GM12878 (cell line): ENCODE measurements around the gene SIK3. TPM values are rescaled to one million over a fixed set of nuclear protein-coding genes. Genes with fewer than 3 reads are reported as not detected.

ENCODE experiments used
- ATAC-seq: fragments of 200-7000 bp; cut with Tn5 transposase; 3 replicates; pipeline ENCODE4 v1.9.1; 2020; ENCODE audit warnings: mild to moderate bottlenecking, moderate library complexity
- BruUV-seq: library from RNA; stranded (reverse); fragments of 400-500 nt; replicated peaks from 2 replicates; lab custom pipeline; 2021; lab: Mats Ljungman, UMichigan
- CTCF ChIA-PET: fragments of 300-600 bp; sonication (Branson Sonifier 250); formaldehyde crosslinking; extraction: SDS; loops from one replicate; lab custom pipeline; 2021; ENCODE audit warnings: inconsistent platforms; lab: Yijun Ruan, JAX
- POLR2A ChIA-PET: fragments of 350-600 bp; formaldehyde crosslinking; extraction: SDS; loops from one replicate; lab custom pipeline; 2021; ENCODE audit warnings: inconsistent platforms; lab: Charles Lee
- RAD21 ChIA-PET: fragments of 300-600 bp; sonication (Branson Sonifier 250); formaldehyde crosslinking; loops from one replicate; lab custom pipeline; 2023; ENCODE audit warnings: antibody characterized with exemption; ENCODE audit not compliant: unreplicated experiment; lab: Charles Lee
- SMC1A ChIA-PET: fragments of 300-600 bp; sonication (Branson Sonifier 250); formaldehyde crosslinking; loops from one replicate; lab custom pipeline; 2023; ENCODE audit not compliant: unreplicated experiment, uncharacterized antibody; lab: Charles Lee
- DNase-seq: peaks from one replicate; pipeline ENCODE4 v3.0.0-alpha.2; 2011; ENCODE audit warnings: low read depth, low spot score
- FAIRE-seq: peaks from 3 replicates; lab custom pipeline; 2011; peaks lifted over from hg19 to GRCh38; lab: Jason Lieb, UNC
- H2AFZ ChIP-seq: 2 replicates; pipeline ENCODE4 v1.6.0; 2011; ENCODE audit warnings: low read depth, low read length, control low read depth; ENCODE audit not compliant: control insufficient read depth
- H3K27ac ChIP-seq: 2 replicates; pipeline ENCODE4 v1.5.1; 2011; ENCODE audit warnings: control low read depth; ENCODE audit not compliant: control insufficient read depth, insufficient read depth
- H3K27me3 ChIP-seq, 2 experiments: replicated peaks in 1 of 2; 2 replicates each; pipeline versions ENCODE4 v1.6.0 to v1.6.1; 2011; ENCODE audit warnings: low read length in 1 of 2; ENCODE audit not compliant: control insufficient read depth in 2 of 2, insufficient read depth in 2 of 2
- H3K36me3 ChIP-seq, 2 experiments: 2 replicates each; pipeline ENCODE4 v1.5.1; 2011; ENCODE audit warnings: low read length in 1 of 2; ENCODE audit not compliant: control insufficient read depth in 2 of 2, insufficient read depth in 2 of 2
- H3K4me1 ChIP-seq: 2 replicates; pipeline ENCODE4 v1.6.1; 2011; ENCODE audit warnings: mild to moderate bottlenecking, low read length, moderate library complexity, mixed read lengths; ENCODE audit not compliant: control insufficient read depth, insufficient read depth
- H3K4me2 ChIP-seq: 2 replicates; pipeline ENCODE4 v1.6.0; 2011; ENCODE audit warnings: control low read depth; ENCODE audit not compliant: control insufficient read depth, insufficient read depth
- H3K4me3 ChIP-seq: fragments of 200-600 bp; sonication (generic); 2 replicates; pipeline ENCODE4 v1.5.1; 2016
- H3K79me2 ChIP-seq: 2 replicates; pipeline ENCODE4 v1.6.0; 2011; ENCODE audit warnings: low read length; ENCODE audit not compliant: control insufficient read depth, insufficient read depth
- H3K9ac ChIP-seq: 2 replicates; pipeline ENCODE4 v1.8.0; 2011; ENCODE audit warnings: low read length, control low read depth, mixed read lengths; ENCODE audit not compliant: control insufficient read depth, insufficient read depth
- H3K9me3 ChIP-seq: replicated peaks from 3 replicates; pipeline ENCODE4 v1.5.1; 2011; ENCODE audit warnings: mild to moderate bottlenecking, low read length; ENCODE audit not compliant: control insufficient read depth, insufficient read depth
- H4K20me1 ChIP-seq: 2 replicates; pipeline ENCODE4 v1.6.0; 2011; ENCODE audit not compliant: control insufficient read depth, insufficient read depth
- BACH1 ChIP-seq: fragments of 450-650 bp; IDR thresholded peaks from 2 replicates; pipeline ENCODE4 v1.6.1; 2017; ENCODE audit warnings: mild to moderate bottlenecking, borderline replicate concordance
- BHLHE40 ChIP-seq, 2 experiments: fragments of 450-650 bp in 1 of 2; IDR thresholded peaks; 2 replicates each; pipeline ENCODE4 v1.6.1; 2011 to 2017; ENCODE audit warnings: low read depth in 2 of 2, borderline replicate concordance in 1 of 2, improper control_type of control experiment in 1 of 2, low read length in 1 of 2, mild to moderate bottlenecking in 1 of 2
- EED ChIP-seq: sonication (generic); IDR thresholded peaks from 2 replicates; pipeline ENCODE4 v1.6.1; 2016; ENCODE audit warnings: antibody characterized with exemption, low read depth
- GABPA ChIP-seq: IDR thresholded peaks from 2 replicates; pipeline ENCODE4 v1.6.1; 2014; ENCODE audit warnings: antibody characterized with exemption, low read depth, mild to moderate bottlenecking, inconsistent platforms
- GATAD2B ChIP-seq: fragments of 450-650 bp; conservative IDR thresholded peaks from 2 replicates; pipeline ENCODE4 v1.6.1; 2017; ENCODE audit warnings: low read depth, mild to moderate bottlenecking, moderate library complexity
- IRF4 ChIP-seq: IDR thresholded peaks from 2 replicates; pipeline ENCODE4 v1.6.1; 2011; ENCODE audit warnings: low read depth, low read length
- NBN ChIP-seq: fragments of 450-650 bp; IDR thresholded peaks from 2 replicates; pipeline ENCODE4 v1.6.1; 2016
- RB1 ChIP-seq: fragments of 450-650 bp; formaldehyde crosslinking; IDR thresholded peaks from 2 replicates; pipeline ENCODE4 v1.6.1; 2017; ENCODE audit warnings: mild to moderate bottlenecking, borderline replicate concordance
- SMC3 ChIP-seq: IDR thresholded peaks from 2 replicates; pipeline ENCODE4 v1.6.1; 2011; ENCODE audit warnings: low read length, improper control_type of control experiment, borderline replicate concordance
- SUPT20H ChIP-seq: IDR thresholded peaks from 2 replicates; pipeline ENCODE4 v1.6.1; 2011; ENCODE audit warnings: low read depth, mild to moderate bottlenecking, low read length, moderate library complexity, borderline replicate concordance; ENCODE audit not compliant: control insufficient read depth
- TARDBP ChIP-seq: IDR thresholded peaks from 2 replicates; pipeline ENCODE4 v1.6.1; 2016; ENCODE audit warnings: borderline replicate concordance
- ZZZ3 ChIP-seq: IDR thresholded peaks from 2 replicates; pipeline ENCODE4 v1.6.1; 2011; ENCODE audit warnings: low read depth; ENCODE audit not compliant: control insufficient read depth, insufficient read length
- WGBS: methylation state at CpG from one replicate; pipeline ENCODE4 v1.1.6; 2016; ENCODE audit warnings: low lambda C conversion rate; ENCODE audit not compliant: insufficient replicate concordance, insufficient coverage; ENCODE audit errors: missing lambda C conversion rate; 5-methylcytosine and 5-hydroxymethylcytosine counted together
- in situ Hi-C: fragments of 300-500 bp; cut with MboI; formaldehyde crosslinking; loops from 9 replicates; pipeline ENCODE4 v1.14.3; 2018; ENCODE audit warnings: mixed read lengths
- intact Hi-C: fragments of 100-400 bp; cut with micrococcal nuclease; formaldehyde crosslinking; loops from one replicate; pipeline ENCODE4 v1.14.2; 2022; ENCODE audit not compliant: unreplicated experiment
- polyA plus RNA-seq, 11 experiments: library from polyadenylated mRNA; depleted of rRNA in 4 of 11; unstranded in 6 of 11; stranded (reverse) in 5 of 11; fragments of >200 nt; fragmentation: Nextera tagmentation in 4 of 11; fragmentation: Illumina TruSeq in 1 of 11; extraction: Ambion mirVana in 4 of 11; extraction: Trizol in 1 of 11; gene quantifications; 1 replicate in 1 of 11; 2 replicates in 10 of 11; pipeline versions ENCODE4 v1.2.1 to v1.2.3, GENCODE V29; 2011 to 2016; ENCODE audit warnings: inconsistent platforms in 2 of 11, missing spikeins in 2 of 11, low read depth in 1 of 11
- total RNA-seq, 4 experiments: library from RNA; depleted of rRNA in 3 of 4; stranded (reverse); fragments of >200 nt in 3 of 4; fragmentation: Illumina TruSeq in 1 of 4; extraction: Trizol in 1 of 4; gene quantifications; 2 replicates each; pipeline versions ENCODE4 v1.2.1 to v1.2.3, GENCODE V29; 2013 to 2021

Gene SIK3
- total and polyA plus RNA-seq, 10 of the 15 experiments (the other 5 are each of a cell fraction or from before 2014, with no cell fraction given): 2.5 to 31.9 (median 11.1) TPM

- in situ Hi-C loops (no loop called here), intact Hi-C loops (no loop called here)
- BruUV-seq: no TSS peak
- ChIA-PET POLR2A (interaction anchor here (0.6 kb wide), 1 partner anchor 698 kb away, joined by 7 read pairs; no protein-coding TSS in a partner anchor), RAD21 (no interaction called here), CTCF (interaction anchor here (0.5 to 1.2 kb wide), 3 partner anchors 20 to 25 kb away, joined by 3 read pairs; no protein-coding TSS in a partner anchor), SMC1A (interaction anchor here (1.4 to 1.5 kb wide), 2 partner anchors 10 to 16 kb away, joined by 3 to 4 read pairs; no protein-coding TSS in a partner anchor)
- Histone ChIP-seq H3K79me2 (peaks cover 13% of the 10 kb centered on the region), H3K27me3 (no peaks in the 10 kb centered on the region), H3K9ac (no peak overlapping the region), H3K4me2 (no peak overlapping the region), H3K4me3 (no peak overlapping the region), H4K20me1 (no peaks in the 10 kb centered on the region), H3K9me3 (no peaks in the 10 kb centered on the region), H2AFZ (no peak overlapping the region), H3K4me1 (peaks cover 27% of the 10 kb centered on the region), H3K36me3 (no peaks in the 10 kb centered on the region; a peak in 2 of 4 replicates), H3K27ac (no peak overlapping the region)
- 97% methylated on average over 4 of the region's 5 CpGs for WGBS
- no peak for FAIRE-seq
- DNase-seq: no peak
- no peak for ATAC-seq
- TF ChIP-seq SMC3 (no peak), RB1 (no peak)
Measured at GRCh38 chr11:116976941-116977570, 121.2 kb downstream of the SIK3 start.

GRCh38 chr11:116975661-116976060, 122.6 kb downstream of the SIK3 start:
- H3K27me3 ChIP-seq: no peaks in the 10 kb centered on the region
- WGBS: 100% methylated on average over 1 of the region's 1 CpG
- H3K79me2 ChIP-seq: peaks cover 5% of the 10 kb centered on the region
- peaks cover 13% of the 10 kb centered on the region for H3K4me1 ChIP-seq
- in situ Hi-C loops: no loop called here
- H3K27ac ChIP-seq: no peak overlapping the region
- TF ChIP-seq NBN (no peak), SUPT20H (no peak), GABPA (no peak), BHLHE40 (IDR thresholded peaks at IDR 0.05; ENCODE audit: borderline replicate concordance in 1 of 2, low read depth in 2 of 2, low read length in 1 of 2) (no peak), EED (no peak), TARDBP (no peak), ZZZ3 (no peak), BACH1 (no peak), GATAD2B (no peak), IRF4 (no peak)
- no peaks in the 10 kb centered on the region; a peak in 2 of 4 replicates for H3K36me3 ChIP-seq
- ChIA-PET RAD21 (no interaction called here), SMC1A (no interaction called here), POLR2A (no interaction called here), CTCF (no interaction called here)
- intact Hi-C loops: no loop called here
- DNase-seq (no peak), ATAC-seq (no peak), FAIRE-seq (no peak)
- H3K9ac ChIP-seq: no peak overlapping the region
- no peak overlapping the region for H3K4me2 ChIP-seq
- no TSS peak for BruUV-seq
- H3K9me3 ChIP-seq: no peaks in the 10 kb centered on the region
- H3K4me3 ChIP-seq: no peak overlapping the region
- H2AFZ ChIP-seq: no peak overlapping the region
- no peaks in the 10 kb centered on the region for H4K20me1 ChIP-seq
